B cell (primary cell): ENCODE data around the gene RAB33B.

Experiments
- EZH2 ChIP-seq: IDR thresholded peaks from 2 replicates; pipeline ENCODE4 v1.6.1; 2012; ENCODE audit warnings: borderline replicate concordance, low read depth, mild to moderate bottlenecking, moderate library complexity, low read length; ENCODE audit not compliant: insufficient read depth, poor library complexity, severe bottlenecking
- TF ChIP-seq, protein P1 (sequence below): fragments of 200-600 bp; IDR thresholded peaks from one replicate; pipeline ENCODE4 v1.8.0; 2022; ENCODE audit warnings: antibody characterized with exemption, mild to moderate bottlenecking

DNA sequence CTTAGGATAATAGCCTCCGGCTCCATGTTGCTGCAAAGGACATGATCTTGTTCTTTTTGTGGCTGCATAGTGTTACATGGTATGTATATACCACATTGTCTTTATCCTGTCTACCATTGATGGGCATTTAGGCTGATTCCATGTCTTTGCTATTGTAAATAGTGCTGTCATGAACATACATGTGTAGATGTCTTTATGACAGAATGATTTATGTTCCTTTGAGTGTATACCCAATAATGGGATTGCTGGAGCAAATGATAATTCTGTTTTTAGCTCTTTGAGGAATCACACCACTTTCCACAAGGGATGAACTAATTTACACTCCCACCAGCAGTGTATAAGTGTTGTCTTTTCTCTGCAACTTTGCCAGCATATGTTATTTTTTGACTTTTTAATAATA lies 4.6 kb downstream of the RAB33B start:
- TF ChIP-seq, protein P1, sequence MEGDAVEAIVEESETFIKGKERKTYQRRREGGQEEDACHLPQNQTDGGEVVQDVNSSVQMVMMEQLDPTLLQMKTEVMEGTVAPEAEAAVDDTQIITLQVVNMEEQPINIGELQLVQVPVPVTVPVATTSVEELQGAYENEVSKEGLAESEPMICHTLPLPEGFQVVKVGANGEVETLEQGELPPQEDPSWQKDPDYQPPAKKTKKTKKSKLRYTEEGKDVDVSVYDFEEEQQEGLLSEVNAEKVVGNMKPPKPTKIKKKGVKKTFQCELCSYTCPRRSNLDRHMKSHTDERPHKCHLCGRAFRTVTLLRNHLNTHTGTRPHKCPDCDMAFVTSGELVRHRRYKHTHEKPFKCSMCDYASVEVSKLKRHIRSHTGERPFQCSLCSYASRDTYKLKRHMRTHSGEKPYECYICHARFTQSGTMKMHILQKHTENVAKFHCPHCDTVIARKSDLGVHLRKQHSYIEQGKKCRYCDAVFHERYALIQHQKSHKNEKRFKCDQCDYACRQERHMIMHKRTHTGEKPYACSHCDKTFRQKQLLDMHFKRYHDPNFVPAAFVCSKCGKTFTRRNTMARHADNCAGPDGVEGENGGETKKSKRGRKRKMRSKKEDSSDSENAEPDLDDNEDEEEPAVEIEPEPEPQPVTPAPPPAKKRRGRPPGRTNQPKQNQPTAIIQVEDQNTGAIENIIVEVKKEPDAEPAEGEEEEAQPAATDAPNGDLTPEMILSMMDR, result no peak
- no peak for TF ChIP-seq EZH2
